ENCODE measurements around the gene VIPAS39. TPM values are rescaled to one million over a fixed set of nuclear protein-coding genes. Genes with fewer than 3 reads are reported as not detected.

Gene VIPAS39
- total RNA-seq, 4 donors from 2014 or later = 13.2 to 15.3 (median 13.8) TPM

DNA sequence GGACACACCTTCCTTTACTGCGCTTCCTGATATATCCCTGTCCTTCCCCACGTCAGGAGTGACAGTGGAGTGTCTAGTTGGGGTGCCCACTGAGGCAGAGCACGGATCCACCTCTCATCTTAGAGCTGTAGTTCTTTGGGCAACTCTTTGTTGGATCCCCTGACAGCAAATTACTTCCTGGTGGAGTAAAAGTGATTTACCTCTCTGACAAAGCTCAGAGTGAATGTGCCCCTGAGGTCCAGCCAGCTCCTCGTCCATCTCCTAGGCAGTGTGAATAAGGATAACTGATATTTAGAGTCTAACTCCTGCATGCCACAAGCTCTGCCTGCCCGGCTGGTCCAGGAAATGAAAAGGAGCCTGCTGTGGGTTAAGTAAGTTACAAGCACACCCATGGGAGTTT is 16.5 kb upstream of the VIPAS39 start:
- no peaks in the 10 kb centered on the region for H3K27me3 ChIP-seq
- peaks cover 7 to 13% (median 9%) of the 10 kb centered on the region in 3 donors for H3K36me3 ChIP-seq
- DNase-seq = no peak
- H3K4me3 ChIP-seq = no peak overlapping the region
- H3K27ac ChIP-seq = no peak overlapping the region
- no peak for TF ChIP-seq POLR2A (IDR thresholded peaks at IDR 0.05)
- TF ChIP-seq CTCF (IDR thresholded peaks at IDR 0.05) = no peak
- intact Hi-C loops (cut with DNase I) = no loop called here
- peaks cover 0 to 27% (median 4%) of the 10 kb centered on the region in 3 donors for H3K4me1 ChIP-seq
- 73 to 86% methylated on average over 4 of the region's 5 CpGs for WGBS, 2 donors
- no peaks in the 10 kb centered on the region for H3K9me3 ChIP-seq

- H3K9me3 ChIP-seq = no peaks in the 10 kb centered on the region
- peak overlapping the region in 2 of 4 donors; percentile 43 to 47 for H3K27ac ChIP-seq
- intact Hi-C loops (cut with DNase I) = no loop called here
- H3K4me3 ChIP-seq = no peak overlapping the region
- 55 to 60% methylated on average over 2 to 5 of the region's 5 CpGs for WGBS, 2 donors
- H3K4me1 ChIP-seq = peaks cover 0 to 28% (median 4%) of the 10 kb centered on the region in 3 donors
- no peak for TF ChIP-seq CTCF (IDR thresholded peaks at IDR 0.05)
- no peak for TF ChIP-seq POLR2A (IDR thresholded peaks at IDR 0.05)
- DNase-seq = no peak
- no peaks in the 10 kb centered on the region for H3K27me3 ChIP-seq
- H3K36me3 ChIP-seq = peaks cover 15 to 49% (median 42%) of the 10 kb centered on the region in 3 donors
These were observed 12.9 kb upstream of the VIPAS39 start for GRCh38 chr14:77470224-77470870.

DNA sequence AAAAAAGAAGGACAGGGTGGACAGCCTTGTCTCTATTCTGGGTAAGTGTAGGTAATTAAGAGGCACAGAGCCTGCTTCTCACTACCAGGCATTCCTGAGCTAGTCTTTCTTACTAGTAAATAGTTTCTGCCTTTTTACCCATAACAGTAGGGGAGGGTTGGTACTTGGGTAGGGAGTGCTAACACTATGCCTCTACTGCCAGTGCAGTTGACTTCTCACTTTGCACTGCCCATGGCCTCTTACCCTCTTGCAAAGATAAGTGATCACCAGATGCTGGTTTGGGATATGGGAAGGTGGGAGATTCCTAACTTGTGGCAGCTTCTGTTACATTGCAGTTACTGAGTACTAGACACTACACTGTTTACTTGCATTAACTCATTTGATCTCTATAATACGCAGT is 12.1 kb upstream of the VIPAS39 start:
- Histone ChIP-seq H3K27ac (peak overlapping the region in 1 of 4 donors; percentile 43), H3K4me1 (peaks cover 0 to 28% (median 4%) of the 10 kb centered on the region in 3 donors), H3K36me3 (peaks cover 15 to 57% (median 50%) of the 10 kb centered on the region in 3 donors), H3K4me3 (no peak overlapping the region), H3K9me3 (no peaks in the 10 kb centered on the region), H3K27me3 (no peaks in the 10 kb centered on the region)
- intact Hi-C loops (cut with DNase I) = loop anchor here (10.0 kb wide), 1 partner anchor 75 kb away; no protein-coding TSS in a partner anchor
- 92 to 93% methylated on average over 1 of the region's 1 CpG for WGBS, 2 donors
- DNase-seq = no peak
- no peak for TF ChIP-seq CTCF (IDR thresholded peaks at IDR 0.05)
- no peak for TF ChIP-seq POLR2A (IDR thresholded peaks at IDR 0.05)

- peak overlapping the region in 1 of 4 donors; percentile 43 for H3K27ac ChIP-seq
- 85 to 88% methylated on average over 11 to 14 of the region's 14 CpGs for WGBS, 2 donors
- intact Hi-C loops (cut with DNase I) = loop anchor here (10.0 kb wide), 1 partner anchor 76 kb away; no protein-coding TSS in a partner anchor
- H3K4me3 ChIP-seq = no peak overlapping the region
- H3K9me3 ChIP-seq = no peaks in the 10 kb centered on the region
- H3K36me3 ChIP-seq = peaks cover 15 to 62% (median 54%) of the 10 kb centered on the region in 3 donors
- H3K27me3 ChIP-seq = no peaks in the 10 kb centered on the region
- TF ChIP-seq POLR2A (IDR thresholded peaks at IDR 0.05) = no peak
- no peak for TF ChIP-seq CTCF (IDR thresholded peaks at IDR 0.05)
- no peak for DNase-seq
- H3K4me1 ChIP-seq = peaks cover 0 to 28% (median 4%) of the 10 kb centered on the region in 3 donors
These were observed 11.7 kb upstream of the VIPAS39 start for GRCh38 chr14:77469067-77469505.

GRCh38 chr14:77467801-77468200 is 10.4 kb upstream of the VIPAS39 start:
- Histone ChIP-seq H3K27ac (no peak overlapping the region), H3K27me3 (no peaks in the 10 kb centered on the region), H3K36me3 (peaks cover 19 to 75% (median 66%) of the 10 kb centered on the region in 3 donors), H3K4me3 (no peak overlapping the region), H3K4me1 (peaks cover 0 to 28% (median 4%) of the 10 kb centered on the region in 3 donors), H3K9me3 (no peaks in the 10 kb centered on the region)
- intact Hi-C loops (cut with DNase I) = loop anchor here (10.0 kb wide), 1 partner anchor 77 kb away; no protein-coding TSS in a partner anchor
- WGBS, 2 donors = 68 to 69% methylated on average over 5 of the region's 5 CpGs
- no peak for TF ChIP-seq POLR2A (IDR thresholded peaks at IDR 0.05)
- TF ChIP-seq CTCF (IDR thresholded peaks at IDR 0.05) = no peak
- no peak for DNase-seq

Data from esophagus squamous epithelium (tissue), 5 donors.